ENCODE data around the gene RETN.

- TF ChIP-seq CTCF (IDR thresholded peaks at IDR 0.05) (no peak), POLR2AphosphoS5 (IDR thresholded peaks at IDR 0.05) (no peak), EP300 (IDR thresholded peaks at IDR 0.05) (no peak)
Observed at GRCh38 chr19:7663706-7664105, 5.1 kb upstream of the RETN start.

Measured in gastroesophageal sphincter (tissue), 3 donors.